ENCODE results near the gene RCVRN.

DNA sequence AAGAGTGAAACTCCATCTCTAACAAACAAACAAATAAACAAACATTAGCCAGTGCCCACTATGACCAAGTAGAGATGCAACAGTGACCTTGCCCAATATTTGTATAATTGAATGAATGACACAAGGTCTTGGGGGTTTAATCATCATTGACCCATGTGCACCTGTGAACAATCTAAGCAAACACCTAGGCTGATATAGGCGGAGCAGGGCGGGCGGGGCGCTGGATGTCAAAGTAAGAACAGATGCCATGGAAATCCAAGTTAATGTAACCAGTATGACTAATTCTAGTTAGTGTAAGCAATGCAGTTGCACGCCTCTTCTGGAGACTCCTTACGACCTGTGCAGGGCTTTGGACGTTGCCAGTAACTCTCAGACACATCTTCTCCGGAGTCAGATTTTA lies 17.6 kb downstream of the RCVRN start:
- TF ChIP-seq, protein P1, sequence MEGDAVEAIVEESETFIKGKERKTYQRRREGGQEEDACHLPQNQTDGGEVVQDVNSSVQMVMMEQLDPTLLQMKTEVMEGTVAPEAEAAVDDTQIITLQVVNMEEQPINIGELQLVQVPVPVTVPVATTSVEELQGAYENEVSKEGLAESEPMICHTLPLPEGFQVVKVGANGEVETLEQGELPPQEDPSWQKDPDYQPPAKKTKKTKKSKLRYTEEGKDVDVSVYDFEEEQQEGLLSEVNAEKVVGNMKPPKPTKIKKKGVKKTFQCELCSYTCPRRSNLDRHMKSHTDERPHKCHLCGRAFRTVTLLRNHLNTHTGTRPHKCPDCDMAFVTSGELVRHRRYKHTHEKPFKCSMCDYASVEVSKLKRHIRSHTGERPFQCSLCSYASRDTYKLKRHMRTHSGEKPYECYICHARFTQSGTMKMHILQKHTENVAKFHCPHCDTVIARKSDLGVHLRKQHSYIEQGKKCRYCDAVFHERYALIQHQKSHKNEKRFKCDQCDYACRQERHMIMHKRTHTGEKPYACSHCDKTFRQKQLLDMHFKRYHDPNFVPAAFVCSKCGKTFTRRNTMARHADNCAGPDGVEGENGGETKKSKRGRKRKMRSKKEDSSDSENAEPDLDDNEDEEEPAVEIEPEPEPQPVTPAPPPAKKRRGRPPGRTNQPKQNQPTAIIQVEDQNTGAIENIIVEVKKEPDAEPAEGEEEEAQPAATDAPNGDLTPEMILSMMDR (IDR thresholded peaks at IDR 0.05), result no peak
- TF ChIP-seq POLR2A (IDR thresholded peaks at IDR 0.05) (no peak), EP300 (IDR thresholded peaks at IDR 0.05) (no peak)
